GM04503 (cell line): ENCODE measurements around the gene OSBPL10.

Experiments
- DNase-seq: peaks from one replicate; pipeline ENCODE4 v3.0.0-alpha.2; 2012; ENCODE audit warnings: low read depth

Gene OSBPL10

GRCh38 chr3:31988271-31988670 is 7.2 kb upstream of the OSBPL10 start:
- DNase-seq, result no peak

- no peak for DNase-seq
These were observed 4.8 kb upstream of the OSBPL10 start for GRCh38 chr3:31985831-31986230.

GRCh38 chr3:31984321-31984720 is 3.3 kb upstream of the OSBPL10 start:
- no peak for DNase-seq

- no peak for DNase-seq
These were observed 394 bp downstream of the OSBPL10 start for GRCh38 chr3:31980530-31981205.

- no peak for DNase-seq
These were observed 1.9 kb downstream of the OSBPL10 start for GRCh38 chr3:31979001-31979697.

GRCh38 chr3:31978553-31978952 is 2.5 kb downstream of the OSBPL10 start:
- DNase-seq, result no peak

- DNase-seq, result no peak
These were observed 3.3 kb downstream of the OSBPL10 start for GRCh38 chr3:31977736-31978135.

GRCh38 chr3:31976302-31976701 is 4.8 kb downstream of the OSBPL10 start:
- no peak for DNase-seq

- DNase-seq, result no peak
These were observed 6.1 kb downstream of the OSBPL10 start for GRCh38 chr3:31974964-31975363.

GRCh38 chr3:31974471-31974870 is 6.6 kb downstream of the OSBPL10 start:
- no peak for DNase-seq

- DNase-seq, result no peak
These were observed 7.2 kb downstream of the OSBPL10 start for GRCh38 chr3:31973837-31974236.

- DNase-seq, result no peak
These were observed 8.0 kb downstream of the OSBPL10 start for GRCh38 chr3:31973081-31973480.

GRCh38 chr3:31971607-31972006 is 9.5 kb downstream of the OSBPL10 start:
- DNase-seq, result no peak

GRCh38 chr3:31968927-31969418 is 12.1 kb downstream of the OSBPL10 start:
- DNase-seq, result peak; percentile 87

- DNase-seq, result peak; percentile 46
These were observed 12.6 kb downstream of the OSBPL10 start for GRCh38 chr3:31968369-31968926.

- no peak for DNase-seq
These were observed 13.5 kb downstream of the OSBPL10 start for GRCh38 chr3:31967592-31967991.

- no peak for DNase-seq
These were observed 14.0 kb downstream of the OSBPL10 start for GRCh38 chr3:31966978-31967591.

- DNase-seq, result no peak
These were observed 18.3 kb downstream of the OSBPL10 start for GRCh38 chr3:31962801-31963205.

- DNase-seq, result no peak
These were observed 20.1 kb downstream of the OSBPL10 start for GRCh38 chr3:31960793-31961431.

- DNase-seq, result no peak
These were observed 20.9 kb downstream of the OSBPL10 start for GRCh38 chr3:31959951-31960792.

GRCh38 chr3:31959251-31959650 is 21.8 kb downstream of the OSBPL10 start:
- no peak for DNase-seq
